Adipocyte (in vitro differentiated cells): ENCODE results near the gene AQP9.

Experiments used
- DNase-seq: peaks from one replicate; pipeline ENCODE4 v3.0.0-alpha.2; 2015; ENCODE audit warnings: low read depth
- H3K27me3 ChIP-seq: replicated peaks from 2 replicates; pipeline ENCODE4 v1.7.0; 2013; ENCODE audit warnings: mild to moderate bottlenecking, low read length, moderate library complexity; ENCODE audit not compliant: control insufficient read depth, insufficient read depth
- H3K36me3 ChIP-seq: 2 replicates; pipeline ENCODE4 v1.7.0; 2013; ENCODE audit warnings: low read length, mild to moderate bottlenecking, moderate library complexity; ENCODE audit not compliant: control insufficient read depth, insufficient read depth, severe bottlenecking
- H3K4me1 ChIP-seq: 2 replicates; pipeline ENCODE4 v1.7.0; 2013; ENCODE audit warnings: mild to moderate bottlenecking, low read length, moderate library complexity; ENCODE audit not compliant: control insufficient read depth, insufficient read depth
- H3K4me3 ChIP-seq: 2 replicates; pipeline ENCODE4 v1.7.0; 2013; ENCODE audit warnings: mild to moderate bottlenecking, low read length, moderate library complexity
- H3K9ac ChIP-seq: 2 replicates; pipeline ENCODE4 v1.7.0; 2013; ENCODE audit warnings: mild to moderate bottlenecking, low read length, moderate library complexity
- H3K9me3 ChIP-seq: 2 replicates; pipeline ENCODE4 v1.7.0; 2013; ENCODE audit warnings: mild to moderate bottlenecking, low read length, moderate library complexity; ENCODE audit not compliant: control insufficient read depth

AQP9 gene

DNA sequence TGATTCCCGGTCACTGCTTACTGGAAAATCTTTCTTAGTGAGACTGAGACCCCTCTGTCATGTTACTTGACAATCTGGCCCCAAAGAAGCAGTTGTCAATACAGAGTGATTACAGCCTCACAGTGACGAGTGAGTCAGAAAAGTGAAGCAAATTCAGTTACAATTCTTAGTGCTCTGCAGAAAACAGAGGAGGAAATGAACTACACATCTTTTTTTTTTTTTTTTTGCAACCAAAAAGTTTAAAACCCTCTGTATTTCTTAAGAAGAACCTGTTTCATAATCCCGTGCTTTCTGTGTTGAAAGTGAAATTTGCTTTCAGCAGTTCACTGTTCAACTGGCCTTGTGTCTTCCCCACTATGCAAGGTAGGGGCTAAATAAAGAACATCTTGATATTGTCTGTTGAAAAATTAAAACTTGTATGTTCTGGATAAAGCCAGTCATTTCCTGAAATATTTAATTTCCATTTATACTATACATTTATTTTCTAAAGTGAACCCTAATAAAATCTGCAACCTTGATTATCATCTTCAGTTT lies 1.9 kb downstream of the AQP9 start:
- H3K4me1 ChIP-seq: peaks cover 46% of the 10 kb centered on the region
- H3K4me3 ChIP-seq: peak overlapping the region; percentile 51
- H3K36me3 ChIP-seq: no peaks in the 10 kb centered on the region
- H3K9me3 ChIP-seq: no peaks in the 10 kb centered on the region
- peak overlapping the region; percentile 34 for H3K9ac ChIP-seq
- peak; percentile 48 for DNase-seq
- no peaks in the 10 kb centered on the region for H3K27me3 ChIP-seq

DNA sequence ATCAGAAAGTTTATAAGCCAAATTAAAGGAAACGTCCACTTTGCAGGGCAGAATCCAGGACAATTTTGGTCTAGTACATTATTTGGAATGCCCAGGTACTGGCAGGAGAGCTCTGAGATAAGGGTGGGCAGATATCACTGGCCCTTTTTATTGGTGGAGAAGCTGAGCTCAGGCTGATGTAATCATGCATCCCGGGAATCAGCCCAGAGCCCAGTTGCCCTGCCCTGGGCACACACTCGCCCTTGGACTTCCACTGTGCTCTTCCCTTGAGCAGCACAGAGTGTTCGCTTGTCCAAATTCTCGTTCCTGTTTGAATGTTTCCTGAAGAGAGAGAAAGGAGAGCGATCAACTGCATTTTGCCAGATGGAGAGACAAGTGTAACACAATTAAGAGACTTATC lies 3.7 kb downstream of the AQP9 start:
- H3K9ac ChIP-seq: no peak overlapping the region
- no peak for DNase-seq
- no peaks in the 10 kb centered on the region for H3K36me3 ChIP-seq

DNA sequence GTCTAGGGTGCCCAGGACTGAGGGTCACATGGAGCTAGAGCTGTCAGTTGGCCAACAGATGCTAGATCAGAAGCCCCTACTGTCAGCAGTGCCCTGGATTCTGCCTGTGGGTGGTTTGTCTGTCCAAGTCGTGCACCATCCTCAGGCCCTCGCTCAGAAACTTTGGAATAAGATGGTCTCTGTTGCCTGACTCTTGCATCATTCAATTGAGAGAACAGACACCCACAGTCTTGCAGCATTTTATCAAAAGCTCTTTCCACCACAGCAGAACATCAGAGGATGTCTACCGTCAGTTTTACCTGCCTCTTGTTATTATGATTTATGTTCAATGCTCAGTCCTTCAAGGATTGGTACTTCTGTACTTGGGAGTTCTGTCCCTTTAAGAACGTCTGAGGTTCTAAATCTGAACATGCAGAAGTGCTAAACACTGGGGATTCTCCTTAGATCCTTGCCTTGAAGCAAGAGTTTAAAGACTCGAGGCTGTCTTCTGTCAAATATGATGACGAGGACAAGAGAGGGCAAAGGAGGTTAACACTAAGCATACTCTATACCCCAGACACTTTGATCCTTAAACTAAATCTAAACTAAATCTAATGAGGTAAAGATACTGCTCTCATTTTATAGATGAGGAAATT lies 4.8 kb downstream of the AQP9 start:
- Histone ChIP-seq H3K27me3 (no peaks in the 10 kb centered on the region), H3K36me3 (no peaks in the 10 kb centered on the region), H3K4me1 (peaks cover 49% of the 10 kb centered on the region), H3K9ac (no peak overlapping the region), H3K9me3 (no peaks in the 10 kb centered on the region), H3K4me3 (no peak overlapping the region)
- DNase-seq: no peak

More for the DNA sequence above, 3.7 kb downstream of the AQP9 start:
- Histone ChIP-seq H3K4me1 (peaks cover 52% of the 10 kb centered on the region), H3K9me3 (no peaks in the 10 kb centered on the region), H3K4me3 (no peak overlapping the region), H3K27me3 (no peaks in the 10 kb centered on the region)

DNA sequence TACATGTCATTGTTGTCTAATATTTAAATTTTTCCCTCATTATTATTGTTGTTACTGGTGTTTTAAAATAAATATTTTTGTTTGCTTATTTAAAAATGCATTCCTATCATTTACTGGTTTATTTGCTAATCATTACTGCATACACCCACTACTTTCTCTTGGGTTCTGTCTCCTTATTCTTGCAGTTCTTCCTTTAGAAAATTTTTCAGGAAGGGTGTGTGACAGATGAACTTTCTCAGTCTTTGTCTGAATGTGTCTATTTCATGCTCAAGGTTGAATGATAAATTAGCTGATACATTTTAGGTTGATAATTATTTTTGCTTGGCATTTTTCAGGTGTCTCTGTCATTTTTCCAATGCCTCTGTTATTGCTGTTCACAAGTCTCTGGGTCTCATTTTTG lies 7.4 kb downstream of the AQP9 start:
- Histone ChIP-seq H3K9me3 (no peaks in the 10 kb centered on the region), H3K27me3 (no peaks in the 10 kb centered on the region), H3K4me1 (peaks cover 36% of the 10 kb centered on the region), H3K4me3 (no peak overlapping the region), H3K9ac (no peak overlapping the region), H3K36me3 (no peaks in the 10 kb centered on the region)
- no peak for DNase-seq

DNA sequence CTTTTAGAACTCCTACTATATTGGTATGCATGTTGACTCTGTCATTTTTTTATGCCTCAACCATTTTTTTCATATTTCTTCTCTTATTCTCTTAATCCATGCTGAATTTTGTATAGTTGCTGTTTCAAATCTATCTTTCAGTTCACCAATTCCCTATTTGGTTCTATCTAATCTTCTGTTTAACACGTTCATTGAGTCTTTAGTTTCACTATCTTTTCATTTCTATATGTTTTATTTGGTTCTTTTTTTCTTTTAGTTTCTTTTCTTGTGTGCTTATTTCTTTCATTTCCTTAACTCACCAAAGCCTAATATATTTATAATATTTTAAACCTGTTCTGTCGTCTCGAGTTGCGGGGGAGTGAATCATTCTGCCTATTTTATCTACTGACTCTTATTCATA lies 8.0 kb downstream of the AQP9 start:
- no peak overlapping the region for H3K4me3 ChIP-seq
- H3K36me3 ChIP-seq: no peaks in the 10 kb centered on the region
- DNase-seq: no peak
- no peaks in the 10 kb centered on the region for H3K27me3 ChIP-seq
- peaks cover 32% of the 10 kb centered on the region for H3K4me1 ChIP-seq
- H3K9me3 ChIP-seq: no peaks in the 10 kb centered on the region
- H3K9ac ChIP-seq: no peak overlapping the region

DNA sequence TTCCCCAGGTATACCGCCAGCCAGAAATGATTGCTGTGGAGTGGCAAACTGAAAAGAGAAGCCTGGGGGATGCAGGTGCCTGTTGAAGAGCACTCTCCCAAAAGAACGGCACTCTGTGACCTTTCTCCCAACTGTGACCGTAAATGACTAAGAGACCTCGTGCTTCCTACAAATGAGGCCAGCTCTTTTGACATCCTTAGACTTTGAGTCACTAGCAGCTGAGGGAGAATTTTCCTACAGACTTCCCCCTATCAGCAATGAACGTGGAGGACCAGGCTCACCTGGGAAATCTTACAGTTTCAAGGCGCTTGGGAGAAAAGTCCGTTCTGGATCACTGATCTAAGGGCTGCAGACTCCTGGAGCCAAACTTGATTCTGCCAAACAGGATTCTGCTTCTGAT lies 8.6 kb downstream of the AQP9 start:
- H3K9ac ChIP-seq: no peak overlapping the region
- no peaks in the 10 kb centered on the region for H3K27me3 ChIP-seq
- H3K4me3 ChIP-seq: no peak overlapping the region
- H3K9me3 ChIP-seq: no peaks in the 10 kb centered on the region
- peak; percentile 54 for DNase-seq
- peaks cover 32% of the 10 kb centered on the region for H3K4me1 ChIP-seq
- no peaks in the 10 kb centered on the region for H3K36me3 ChIP-seq

DNA sequence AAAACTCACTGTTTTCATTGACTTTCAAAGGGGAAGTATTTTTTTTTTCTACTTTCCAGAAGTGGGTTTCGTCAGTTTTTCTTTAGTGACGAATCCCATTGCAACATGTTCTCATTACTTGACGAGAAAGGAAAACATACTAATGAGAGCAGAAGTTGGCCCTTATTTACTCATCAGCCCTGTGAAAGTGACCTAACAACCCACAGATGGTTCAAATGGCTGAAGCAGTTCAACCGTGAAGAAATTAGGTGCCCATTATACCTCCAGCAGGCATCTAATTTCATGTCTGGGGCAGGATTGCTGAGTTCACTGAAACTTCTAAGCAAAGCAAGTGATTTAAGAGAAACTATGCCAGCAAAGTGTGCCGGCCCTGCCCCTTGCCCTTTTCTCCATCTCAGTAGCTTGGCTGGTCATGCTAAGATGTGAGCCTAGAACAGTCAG lies 9.0 kb downstream of the AQP9 start:
- peaks cover 32% of the 10 kb centered on the region for H3K4me1 ChIP-seq
- no peak overlapping the region for H3K9ac ChIP-seq
- peak; percentile 63 for DNase-seq
- H3K9me3 ChIP-seq: no peaks in the 10 kb centered on the region
- no peak overlapping the region for H3K4me3 ChIP-seq
- no peaks in the 10 kb centered on the region for H3K27me3 ChIP-seq
- H3K36me3 ChIP-seq: no peaks in the 10 kb centered on the region

DNA sequence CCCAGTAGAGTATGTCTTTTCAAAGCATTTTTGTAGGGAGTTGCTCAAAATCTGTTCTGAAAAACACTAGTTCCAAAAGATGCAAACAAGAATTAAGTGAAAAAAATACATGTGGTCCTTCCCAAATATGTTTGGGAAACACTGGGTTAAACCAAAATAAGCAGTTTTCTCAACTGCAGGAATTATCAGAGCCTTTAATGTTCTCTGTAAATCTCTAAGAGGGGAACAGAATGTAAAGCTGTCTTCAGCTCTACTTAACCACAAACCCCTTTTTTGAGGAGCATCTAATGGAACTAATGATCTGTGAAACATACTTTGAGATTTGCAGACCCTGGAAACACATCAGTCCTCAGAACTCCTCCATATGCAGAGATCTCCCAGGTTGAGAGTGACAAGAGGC lies 9.9 kb downstream of the AQP9 start:
- H3K4me3 ChIP-seq: no peak overlapping the region
- DNase-seq: no peak
- peaks cover 32% of the 10 kb centered on the region for H3K4me1 ChIP-seq
- no peaks in the 10 kb centered on the region for H3K36me3 ChIP-seq
- no peaks in the 10 kb centered on the region for H3K27me3 ChIP-seq
- no peak overlapping the region for H3K9ac ChIP-seq
- no peaks in the 10 kb centered on the region for H3K9me3 ChIP-seq

DNA sequence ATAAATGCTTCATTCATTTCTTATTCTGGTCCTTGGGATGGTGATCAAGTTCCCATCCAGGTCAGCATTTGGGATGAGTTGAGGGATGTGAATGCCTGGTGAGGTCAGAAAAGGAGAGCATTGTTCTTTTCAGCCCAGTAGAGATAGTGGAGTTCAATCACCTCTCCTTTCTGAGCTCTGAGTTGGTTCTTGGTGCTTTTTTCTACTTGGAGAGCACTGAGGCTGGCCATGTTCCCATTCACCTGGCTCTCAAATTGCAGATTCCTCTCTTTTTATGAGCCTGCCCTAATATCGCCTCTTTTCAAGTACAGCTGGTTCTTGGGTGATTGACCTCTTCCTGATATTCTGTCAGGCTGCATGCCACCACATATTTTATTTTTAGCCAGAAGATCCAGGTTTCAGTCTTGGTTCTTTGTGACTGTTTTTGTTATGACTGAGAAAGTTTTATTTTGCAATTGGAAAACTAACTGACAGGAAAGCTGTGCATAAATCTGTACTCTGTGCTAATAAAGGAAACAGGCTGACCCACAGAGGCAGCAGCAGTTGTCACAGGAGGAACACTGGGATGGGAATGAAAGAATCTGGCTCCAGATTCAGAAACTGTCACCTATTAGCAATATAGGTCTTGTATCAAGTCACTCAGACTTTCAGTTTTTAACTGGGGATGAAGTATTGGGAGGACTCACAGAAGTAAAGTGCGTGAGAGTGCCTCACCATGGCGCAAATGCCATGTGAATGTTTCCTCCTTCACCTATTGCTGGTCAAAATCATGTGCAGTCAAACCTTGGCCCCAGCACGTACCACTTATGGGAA lies 10.7 kb downstream of the AQP9 start:
- H3K36me3 ChIP-seq: no peaks in the 10 kb centered on the region
- H3K4me3 ChIP-seq: no peak overlapping the region
- no peak overlapping the region for H3K9ac ChIP-seq
- H3K9me3 ChIP-seq: no peaks in the 10 kb centered on the region
- H3K27me3 ChIP-seq: no peaks in the 10 kb centered on the region
- peaks cover 32% of the 10 kb centered on the region for H3K4me1 ChIP-seq
- no peak for DNase-seq

DNA sequence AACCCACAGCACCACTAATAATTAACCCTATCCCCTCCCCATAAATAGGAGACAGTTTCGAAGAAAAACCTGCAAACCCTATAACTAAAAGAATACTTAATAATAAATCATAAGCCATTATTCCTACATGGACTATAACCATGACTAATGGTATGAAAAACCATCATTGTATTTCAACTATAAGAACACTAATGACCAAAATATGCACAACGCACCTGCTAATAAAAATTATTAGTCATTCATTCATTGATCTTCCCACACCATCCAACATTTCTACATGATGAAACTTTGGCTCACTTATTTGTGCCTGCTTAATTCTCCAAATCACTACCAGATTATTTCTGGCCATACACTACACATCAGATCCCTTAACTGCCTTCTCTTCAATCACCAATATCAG lies 16.6 kb downstream of the AQP9 start:
- no peaks in the 10 kb centered on the region for H3K9me3 ChIP-seq
- H3K4me3 ChIP-seq: no peak overlapping the region
- H3K36me3 ChIP-seq: no peaks in the 10 kb centered on the region
- no peak for DNase-seq
- H3K27me3 ChIP-seq: no peaks in the 10 kb centered on the region
- H3K4me1 ChIP-seq: no peaks in the 10 kb centered on the region
- H3K9ac ChIP-seq: no peak overlapping the region

DNA sequence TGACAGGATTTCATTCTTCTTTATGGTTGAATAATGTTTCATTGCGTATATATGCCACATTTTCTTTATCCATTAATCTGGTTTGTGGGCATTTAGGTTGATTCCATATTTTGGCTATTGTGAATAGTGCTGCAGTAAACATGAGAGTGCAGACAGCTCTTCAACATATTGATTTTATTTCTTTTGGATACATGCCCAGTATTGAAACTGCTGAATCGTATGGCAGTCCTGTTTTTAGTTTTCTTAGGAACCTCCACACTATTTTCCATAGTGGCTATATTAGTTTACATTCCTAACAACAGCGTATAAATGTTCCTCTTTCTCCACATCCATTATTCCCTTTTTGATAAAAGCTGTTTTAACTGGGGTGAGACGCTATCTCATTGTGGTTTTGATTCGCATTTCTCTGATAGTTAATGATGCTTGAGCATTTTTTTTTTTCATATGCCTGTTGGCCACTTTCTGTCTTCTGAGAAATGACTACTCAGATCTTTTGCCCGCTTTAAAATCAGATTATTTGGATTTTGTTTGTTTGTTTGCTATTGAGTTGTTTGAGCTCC lies 21.7 kb downstream of the AQP9 start:
- no peak overlapping the region for H3K9ac ChIP-seq
- no peaks in the 10 kb centered on the region for H3K27me3 ChIP-seq
- H3K9me3 ChIP-seq: no peaks in the 10 kb centered on the region
- DNase-seq: no peak
- H3K36me3 ChIP-seq: no peaks in the 10 kb centered on the region
- no peaks in the 10 kb centered on the region for H3K4me1 ChIP-seq
- no peak overlapping the region for H3K4me3 ChIP-seq
